ENCODE data around the gene GIMAP6. TPM values are rescaled to one million over a fixed set of nuclear protein-coding genes. Genes with fewer than 3 reads are reported as not detected.
"Not testable (repeated sequence)": the region's sequence is repeated elsewhere in the genome, so short reads cannot be mapped to it uniquely, and the experiment has no call there.

The GIMAP6 gene
- total RNA-seq, 1 experiment from 2014 or later = not detected

DNA sequence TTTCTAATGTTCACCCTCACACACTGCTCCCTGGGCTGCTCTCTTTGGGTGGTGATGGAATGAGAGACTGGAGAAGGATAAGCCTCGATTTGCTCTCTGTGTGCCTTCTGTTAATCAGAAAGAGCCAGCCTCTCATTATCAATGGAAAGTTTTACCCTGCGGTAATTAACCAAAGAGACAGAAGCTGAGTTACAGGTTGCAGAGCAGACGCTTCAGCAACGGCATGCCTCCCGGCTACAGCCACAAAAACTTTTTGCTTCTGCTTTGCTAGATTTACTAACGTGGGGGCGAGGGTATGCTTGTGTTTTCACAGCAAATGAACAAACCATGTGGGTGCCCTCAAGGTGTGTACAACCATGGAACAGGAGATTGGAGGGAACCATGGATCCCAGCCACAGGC, 47.0 kb downstream of the GIMAP6 start:
- Mint-ChIP-seq H3K4me3 (ENCODE audit: unreplicated experiment) (no peak overlapping the region), H3K27ac (ENCODE audit: low read depth, unreplicated experiment) (no peak overlapping the region), H3K27me3 (ENCODE audit: insufficient read depth, unreplicated experiment) (peaks cover 7% of the 10 kb centered on the region), H3K4me1 (ENCODE audit: insufficient read depth, unreplicated experiment) (no peaks in the 10 kb centered on the region), H3K36me3 (ENCODE audit: insufficient read depth, unreplicated experiment) (no peaks in the 10 kb centered on the region), H3K9me3 (ENCODE audit: unreplicated experiment) (no peaks in the 10 kb centered on the region)
- BruUV-seq (replicated peaks) = no TSS peak
- intact Hi-C loops (cut with micrococcal nuclease) = no loop called here
- CTCF ChIA-PET = no interaction called here
- POLR2A ChIA-PET = no interaction called here
- TF ChIP-seq CTCF (IDR thresholded peaks at IDR 0.05; ENCODE audit: unreplicated experiment) = no peak
- no peak for DNase-seq (ENCODE audit: unreplicated experiment)

- H3K4me3 Mint-ChIP-seq (ENCODE audit: unreplicated experiment) = no peak overlapping the region
- H3K9me3 Mint-ChIP-seq (ENCODE audit: unreplicated experiment) = peaks cover 7% of the 10 kb centered on the region
- intact Hi-C loops (cut with micrococcal nuclease) = no loop called here
- no peaks in the 10 kb centered on the region for H3K36me3 Mint-ChIP-seq (ENCODE audit: insufficient read depth, unreplicated experiment)
- BruUV-seq (replicated peaks) = no TSS peak
- H3K27me3 Mint-ChIP-seq (ENCODE audit: insufficient read depth, unreplicated experiment) = peaks cover 33% of the 10 kb centered on the region
- no peak for DNase-seq (ENCODE audit: unreplicated experiment)
- H3K4me1 Mint-ChIP-seq (ENCODE audit: insufficient read depth, unreplicated experiment) = no peaks in the 10 kb centered on the region
- ChIA-PET POLR2A (no interaction called here), CTCF (no interaction called here)
- TF ChIP-seq CTCF (IDR thresholded peaks at IDR 0.05; ENCODE audit: unreplicated experiment) = no peak
- no peak overlapping the region for H3K27ac Mint-ChIP-seq (ENCODE audit: low read depth, unreplicated experiment)
These were observed 51.4 kb downstream of the GIMAP6 start for GRCh38 chr7:150580638-150581394.

DNA sequence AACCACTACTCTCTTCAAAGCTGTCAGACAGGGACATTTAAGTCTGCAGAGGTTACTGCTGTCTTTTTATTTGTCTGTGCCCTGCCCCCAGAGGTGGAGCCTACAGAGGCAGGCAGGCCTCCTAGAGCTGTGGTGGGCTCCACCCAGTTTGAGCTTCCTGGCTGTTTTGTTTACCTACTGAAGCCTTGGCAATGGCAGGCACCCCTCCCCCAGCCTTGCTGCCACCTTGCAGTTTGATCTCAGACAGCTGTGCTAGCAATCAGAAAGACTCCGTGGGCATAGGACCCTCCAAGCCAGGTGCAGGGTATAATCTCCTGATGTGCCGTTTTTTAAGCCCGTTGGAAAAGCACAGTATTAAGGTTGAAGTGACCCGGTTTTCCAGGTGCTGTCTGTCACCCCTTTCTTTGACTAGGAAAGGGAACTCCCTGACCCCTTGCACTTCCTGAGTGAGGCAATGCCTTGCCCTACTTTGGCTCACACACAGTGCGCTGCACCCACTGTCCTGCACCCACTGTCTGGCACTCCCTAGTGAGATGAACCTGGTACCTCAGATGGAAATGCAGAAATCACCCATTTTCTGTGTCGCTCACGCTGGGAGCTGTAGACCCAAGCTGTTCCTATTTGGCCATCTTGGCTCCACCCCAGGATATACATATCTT, 52.1 kb downstream of the GIMAP6 start:
- peaks cover 33% of the 10 kb centered on the region for H3K27me3 Mint-ChIP-seq (ENCODE audit: insufficient read depth, unreplicated experiment)
- H3K36me3 Mint-ChIP-seq (ENCODE audit: insufficient read depth, unreplicated experiment); POLR2A ChIA-PET; H3K27ac Mint-ChIP-seq (ENCODE audit: low read depth, unreplicated experiment); BruUV-seq (replicated peaks); H3K4me1 Mint-ChIP-seq (ENCODE audit: insufficient read depth, unreplicated experiment); H3K4me3 Mint-ChIP-seq (ENCODE audit: unreplicated experiment); H3K9me3 Mint-ChIP-seq (ENCODE audit: unreplicated experiment); DNase-seq (ENCODE audit: unreplicated experiment); CTCF ChIA-PET; intact Hi-C loops (cut with micrococcal nuclease): not testable (repeated sequence)

Other genes starting within 250 kb of the GIMAP6 start
- not detected in 2 replicates for gene GIMAP8, start 181.8 kb downstream of the GIMAP6 start, total RNA-seq (2022)
- gene GIMAP7, start 117.5 kb downstream of the GIMAP6 start, total RNA-seq (2022) = not detected in 2 replicates
- gene GIMAP4, start 65.0 kb downstream of the GIMAP6 start, total RNA-seq (2022) = not detected in 2 replicates
- not detected in 2 replicates for gene GIMAP2, start 53.3 kb upstream of the GIMAP6 start, total RNA-seq (2022)
- not detected in 2 replicates for gene GIMAP1, start 84.2 kb upstream of the GIMAP6 start, total RNA-seq (2022)
- not detected in 2 replicates for gene GIMAP5, start 105.0 kb upstream of the GIMAP6 start, total RNA-seq (2022)
- gene TMEM176B, start 168.0 kb upstream of the GIMAP6 start, total RNA-seq (2022) = 0.42 TPM in 1 of 2 replicates, not detected in the other
- gene TMEM176A, start 168.4 kb upstream of the GIMAP6 start, total RNA-seq (2022) = not detected in 2 replicates
- 0.23 TPM in 1 of 2 replicates, not detected in the other for gene AOC1, start 220.1 kb upstream of the GIMAP6 start, total RNA-seq (2022)

All from MCF 10A (cell line).